ENCODE data around the gene B4GALNT2.

The B4GALNT2 gene

DNA sequence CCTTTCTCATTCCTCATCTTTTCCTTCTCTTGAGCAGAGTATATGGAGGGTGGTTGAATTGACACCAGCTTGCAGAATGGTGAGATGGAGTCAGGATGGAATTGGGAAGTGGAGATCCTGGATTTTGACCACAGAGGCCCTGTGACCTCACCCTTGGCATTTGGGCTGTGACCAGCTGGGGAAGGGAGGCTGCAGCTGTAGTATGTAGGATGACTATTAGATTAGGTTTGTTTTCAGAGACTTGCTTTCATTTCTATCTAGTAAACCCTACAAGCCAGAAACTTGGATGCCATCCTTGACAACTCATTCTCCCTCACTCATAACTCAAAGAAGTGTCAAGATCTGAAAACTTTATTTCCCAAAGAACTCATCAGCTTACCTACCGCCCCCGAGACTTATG is 71.9 kb downstream of the B4GALNT2 start:
- Histone ChIP-seq H3K4me2 (ENCODE audit: low read length) (no peak overlapping the region), H3K79me2 (ENCODE audit: control insufficient read depth, low read length) (peaks cover under 1% of the 10 kb centered on the region; the same call in 1 of the 2 replicates), H3K36me3 (ENCODE audit: control insufficient read depth, low read length) (no peaks in the 10 kb centered on the region), H3K9me3 (ENCODE audit: control insufficient read depth, insufficient read depth, low read length) (no peaks in the 10 kb centered on the region), H3K27ac (ENCODE audit: low read depth, low read length) (no peak overlapping the region), H3K9me2 (replicated peaks; ENCODE audit: control insufficient read depth, low read length) (no peaks in the 10 kb centered on the region), H3F3A (ENCODE audit: control insufficient read depth, insufficient read depth) (peaks cover 3% of the 10 kb centered on the region; the same call in 1 of the 2 replicates), H3K27me3 (ENCODE audit: control insufficient read depth, low read length) (no peaks in the 10 kb centered on the region), H4K20me1 (ENCODE audit: control insufficient read depth, insufficient read depth, low read depth, low read length) (no peaks in the 10 kb centered on the region), H3K4me1 (ENCODE audit: control insufficient read depth, low read length) (peaks cover 9% of the 10 kb centered on the region), H3K4me3 (ENCODE audit: low read length) (no peak overlapping the region)
- no peak for TF ChIP-seq EZH2phosphoT487 (IDR thresholded peaks at IDR 0.05; ENCODE audit: borderline replicate concordance, low read length)
- TF ChIP-seq, protein P1, sequence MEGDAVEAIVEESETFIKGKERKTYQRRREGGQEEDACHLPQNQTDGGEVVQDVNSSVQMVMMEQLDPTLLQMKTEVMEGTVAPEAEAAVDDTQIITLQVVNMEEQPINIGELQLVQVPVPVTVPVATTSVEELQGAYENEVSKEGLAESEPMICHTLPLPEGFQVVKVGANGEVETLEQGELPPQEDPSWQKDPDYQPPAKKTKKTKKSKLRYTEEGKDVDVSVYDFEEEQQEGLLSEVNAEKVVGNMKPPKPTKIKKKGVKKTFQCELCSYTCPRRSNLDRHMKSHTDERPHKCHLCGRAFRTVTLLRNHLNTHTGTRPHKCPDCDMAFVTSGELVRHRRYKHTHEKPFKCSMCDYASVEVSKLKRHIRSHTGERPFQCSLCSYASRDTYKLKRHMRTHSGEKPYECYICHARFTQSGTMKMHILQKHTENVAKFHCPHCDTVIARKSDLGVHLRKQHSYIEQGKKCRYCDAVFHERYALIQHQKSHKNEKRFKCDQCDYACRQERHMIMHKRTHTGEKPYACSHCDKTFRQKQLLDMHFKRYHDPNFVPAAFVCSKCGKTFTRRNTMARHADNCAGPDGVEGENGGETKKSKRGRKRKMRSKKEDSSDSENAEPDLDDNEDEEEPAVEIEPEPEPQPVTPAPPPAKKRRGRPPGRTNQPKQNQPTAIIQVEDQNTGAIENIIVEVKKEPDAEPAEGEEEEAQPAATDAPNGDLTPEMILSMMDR (IDR thresholded peaks at IDR 0.05; ENCODE audit: low read depth, low read length, poor library complexity, severe bottlenecking): no peak

DNA sequence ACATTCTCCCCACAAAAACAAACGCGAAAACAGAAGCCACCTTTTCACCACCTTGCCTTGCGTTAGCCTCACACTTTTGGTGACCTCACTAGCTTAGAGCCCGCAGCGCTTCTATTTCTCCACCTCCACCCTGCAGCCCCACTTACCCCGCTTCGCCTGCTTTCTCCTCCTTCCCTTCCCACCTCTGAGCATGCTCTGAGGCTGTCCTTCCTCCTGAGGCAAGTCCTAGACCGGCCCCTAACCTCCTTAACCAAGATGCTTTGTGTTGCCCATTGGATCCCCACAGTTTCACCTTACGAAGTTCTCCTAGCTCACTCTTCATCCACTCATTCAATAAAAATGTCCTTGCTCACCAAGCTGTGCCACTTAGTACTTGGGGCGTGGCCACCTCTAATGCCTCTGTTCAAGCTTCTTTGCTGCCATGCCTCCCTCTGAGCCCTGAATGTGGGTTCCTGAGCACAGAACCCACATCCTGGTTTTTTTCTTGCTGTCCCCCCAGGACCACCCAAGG is 76.5 kb downstream of the B4GALNT2 start:
- Histone ChIP-seq H3K27me3 (ENCODE audit: control insufficient read depth, low read length) (no peaks in the 10 kb centered on the region), H3K36me3 (ENCODE audit: control insufficient read depth, low read length) (peaks cover 19% of the 10 kb centered on the region), H3F3A (ENCODE audit: control insufficient read depth, insufficient read depth) (peaks cover 29% of the 10 kb centered on the region), H3K4me2 (ENCODE audit: low read length) (peak overlapping the region; percentile 74), H3K9me2 (replicated peaks; ENCODE audit: control insufficient read depth, low read length) (no peaks in the 10 kb centered on the region), H3K4me1 (ENCODE audit: control insufficient read depth, low read length) (peaks cover 47% of the 10 kb centered on the region), H3K9me3 (ENCODE audit: control insufficient read depth, insufficient read depth, low read length) (no peaks in the 10 kb centered on the region), H3K79me2 (ENCODE audit: control insufficient read depth, low read length) (peaks cover 42% of the 10 kb centered on the region), H3K27ac (ENCODE audit: low read depth, low read length) (no peak overlapping the region), H3K4me3 (ENCODE audit: low read length) (peak overlapping the region; percentile 89), H4K20me1 (ENCODE audit: control insufficient read depth, insufficient read depth, low read depth, low read length) (no peaks in the 10 kb centered on the region)
- no peak for TF ChIP-seq EZH2phosphoT487 (IDR thresholded peaks at IDR 0.05; ENCODE audit: borderline replicate concordance, low read length)
- TF ChIP-seq, protein P1 (IDR thresholded peaks at IDR 0.05; ENCODE audit: low read depth, low read length, poor library complexity, severe bottlenecking): no peak

DNA sequence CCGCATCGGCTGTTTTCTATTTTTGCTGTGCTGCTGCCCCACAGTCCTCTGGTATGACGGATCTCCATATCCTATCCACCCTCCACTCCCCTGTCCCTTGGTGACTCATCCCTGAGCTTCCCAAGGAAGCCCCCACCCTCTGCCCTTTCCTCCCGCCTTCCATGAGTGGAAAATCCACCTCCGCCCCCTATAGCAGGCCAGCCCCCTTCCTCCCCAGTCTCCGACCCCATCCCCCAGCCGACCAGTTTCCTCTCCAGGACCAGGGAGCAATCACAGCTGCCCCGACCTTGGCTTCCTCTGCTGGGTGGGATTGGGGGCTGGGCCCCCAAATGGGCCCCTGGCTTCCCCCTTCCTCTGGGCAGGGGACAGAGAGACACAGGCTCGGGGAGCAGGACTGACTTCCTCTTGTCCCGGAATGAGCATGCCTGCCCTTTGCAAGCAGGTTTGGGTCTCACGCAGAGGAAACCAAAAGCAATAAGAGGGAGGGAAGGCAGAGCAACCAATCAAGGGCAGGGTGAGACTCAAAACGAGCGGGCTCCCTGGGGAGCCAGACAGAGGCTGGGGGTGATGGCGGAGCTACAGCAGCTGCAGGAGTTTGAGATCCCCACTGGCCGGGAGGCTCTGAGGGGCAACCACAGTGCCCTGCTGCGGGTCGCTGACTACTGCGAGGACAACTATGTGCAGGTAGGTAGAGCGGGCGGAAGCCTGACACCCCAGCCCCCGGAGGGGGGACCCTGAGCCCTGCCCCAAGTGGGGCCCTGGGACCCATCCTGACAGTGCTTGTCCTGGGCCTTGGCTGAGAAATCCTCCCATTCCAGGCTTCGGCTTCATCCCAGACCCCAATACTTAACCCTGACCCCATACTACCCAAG is 77.8 kb downstream of the B4GALNT2 start, which contains the start of the genes ABI3 and GNGT2:
Gene ABI3, plus strand, starts transcription at position 550 of the 872 bp plus-strand sequence. Its CDS starts 18 bp downstream, at position 568.
Gene GNGT2, minus strand, starts transcription at position 417 of the 872 bp plus-strand sequence. CDS start 3,152 bp downstream, outside the sequence.
- Histone ChIP-seq H3K79me2 (ENCODE audit: control insufficient read depth, low read length) (peaks cover 55% of the 10 kb centered on the region), H3F3A (ENCODE audit: control insufficient read depth, insufficient read depth) (peaks cover 36% of the 10 kb centered on the region), H3K27me3 (ENCODE audit: control insufficient read depth, low read length) (no peaks in the 10 kb centered on the region), H3K9me2 (replicated peaks; ENCODE audit: control insufficient read depth, low read length) (no peaks in the 10 kb centered on the region), H3K4me1 (ENCODE audit: control insufficient read depth, low read length) (peaks cover 60% of the 10 kb centered on the region), H3K9me3 (ENCODE audit: control insufficient read depth, insufficient read depth, low read length) (no peaks in the 10 kb centered on the region), H3K4me3 (ENCODE audit: low read length) (peak within 1 kb of the TSS; percentile 89), H4K20me1 (ENCODE audit: control insufficient read depth, insufficient read depth, low read depth, low read length) (no peaks in the 10 kb centered on the region), H3K27ac (ENCODE audit: low read depth, low read length) (peak within 1 kb of the TSS; percentile 90), H3K4me2 (ENCODE audit: low read length) (peak within 1 kb of the TSS; percentile 74), H3K36me3 (ENCODE audit: control insufficient read depth, low read length) (peaks cover 29% of the 10 kb centered on the region)
- TF ChIP-seq, protein P1 (IDR thresholded peaks at IDR 0.05; ENCODE audit: low read depth, low read length, poor library complexity, severe bottlenecking): no peak
- TF ChIP-seq EZH2phosphoT487 (IDR thresholded peaks at IDR 0.05; ENCODE audit: borderline replicate concordance, low read length): no peak
